Colonic mucosa (tissue), 4 donors: Measurements from ENCODE around the gene MGAT4A. TPM values are rescaled to one million over a fixed set of nuclear protein-coding genes. Genes with fewer than 3 reads are reported as not detected.

Source experiments
- DNase-seq: peaks from one replicate; pipeline ENCODE4 v3.0.0-alpha.2; 2020
- H3K27ac ChIP-seq: fragments of 200-600 bp; one replicate; pipeline ENCODE4 v1.8.0; 2021
- H3K27me3 ChIP-seq: fragments of 200-600 bp; one replicate; pipeline ENCODE4 v1.8.0; 2021
- H3K36me3 ChIP-seq: fragments of 200-600 bp; one replicate; pipeline ENCODE4 v1.8.0; 2021
- H3K4me1 ChIP-seq: fragments of 200-600 bp; one replicate; pipeline ENCODE4 v1.8.0; 2021; ENCODE audit warnings: mild to moderate bottlenecking
- H3K4me3 ChIP-seq: fragments of 200-600 bp; one replicate; pipeline ENCODE4 v1.8.0; 2021
- H3K9ac ChIP-seq, 2 donors: one replicate each; pipeline ENCODE4 v1.7.0; 2013; ENCODE audit warnings: control low read depth in 2 of 2, low read depth in 2 of 2, low read length in 2 of 2
- H3K9me3 ChIP-seq: fragments of 200-600 bp; one replicate; pipeline ENCODE4 v1.8.0; 2021
- intact Hi-C: fragments of 100-400 bp; cut with DNase I; formaldehyde crosslinking; loops from one replicate; pipeline ENCODE4 v1.14.1; 2022
- total RNA-seq, 2 donors: library from RNA; stranded (reverse); fragmentation: NEBNext Ultra II Directional in 1 of 2; extraction: Animal tissue kit (Norgen Biotek cat#: 25700) in 1 of 2; gene quantifications; one replicate each; pipeline ENCODE4 v1.2.1, GENCODE V29; 2021
- TF ChIP-seq, protein P1 (sequence below): fragments of 200-600 bp; IDR thresholded peaks from one replicate; pipeline ENCODE4 v1.8.0; 2022; ENCODE audit warnings: antibody characterized with exemption, mild to moderate bottlenecking
- donor health status: healthy.
- donor health status: DM: no; HTN: no; CAD: no.
- donor health status: DM: no; HTN: no; CAD: no.

Gene MGAT4A
- total RNA-seq, 2 donors from 2014 or later: 103 to 125 TPM

- DNase-seq: no peak
- no peaks in the 10 kb centered on the region for H3K36me3 ChIP-seq
- H3K27me3 ChIP-seq: no peaks in the 10 kb centered on the region
- H3K9me3 ChIP-seq: no peaks in the 10 kb centered on the region
- H3K9ac ChIP-seq: no peak overlapping the region
- H3K27ac ChIP-seq: no peak overlapping the region
- H3K4me3 ChIP-seq: no peak overlapping the region
- H3K4me1 ChIP-seq: peaks cover 26% of the 10 kb centered on the region
- intact Hi-C loops: no loop called here
- TF ChIP-seq, protein P1, sequence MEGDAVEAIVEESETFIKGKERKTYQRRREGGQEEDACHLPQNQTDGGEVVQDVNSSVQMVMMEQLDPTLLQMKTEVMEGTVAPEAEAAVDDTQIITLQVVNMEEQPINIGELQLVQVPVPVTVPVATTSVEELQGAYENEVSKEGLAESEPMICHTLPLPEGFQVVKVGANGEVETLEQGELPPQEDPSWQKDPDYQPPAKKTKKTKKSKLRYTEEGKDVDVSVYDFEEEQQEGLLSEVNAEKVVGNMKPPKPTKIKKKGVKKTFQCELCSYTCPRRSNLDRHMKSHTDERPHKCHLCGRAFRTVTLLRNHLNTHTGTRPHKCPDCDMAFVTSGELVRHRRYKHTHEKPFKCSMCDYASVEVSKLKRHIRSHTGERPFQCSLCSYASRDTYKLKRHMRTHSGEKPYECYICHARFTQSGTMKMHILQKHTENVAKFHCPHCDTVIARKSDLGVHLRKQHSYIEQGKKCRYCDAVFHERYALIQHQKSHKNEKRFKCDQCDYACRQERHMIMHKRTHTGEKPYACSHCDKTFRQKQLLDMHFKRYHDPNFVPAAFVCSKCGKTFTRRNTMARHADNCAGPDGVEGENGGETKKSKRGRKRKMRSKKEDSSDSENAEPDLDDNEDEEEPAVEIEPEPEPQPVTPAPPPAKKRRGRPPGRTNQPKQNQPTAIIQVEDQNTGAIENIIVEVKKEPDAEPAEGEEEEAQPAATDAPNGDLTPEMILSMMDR: no peak
Measured at GRCh38 chr2:98706591-98706990, 24.3 kb downstream of the MGAT4A start.

DNA sequence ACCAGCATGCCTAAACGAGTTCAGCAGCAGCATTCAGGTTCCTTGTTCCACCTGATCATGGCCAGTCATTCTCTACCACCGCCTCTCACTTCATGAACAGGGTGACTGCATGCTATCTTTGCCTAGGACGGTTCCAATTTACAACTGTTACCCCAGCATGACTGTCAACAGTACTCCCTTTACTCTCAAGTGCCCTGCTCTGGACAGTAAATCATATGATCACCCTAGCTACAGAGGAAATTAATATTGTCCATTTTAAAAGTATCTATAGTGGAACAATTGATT is 25.7 kb downstream of the MGAT4A start:
- H3K9ac ChIP-seq: peak overlapping the region in 1 of 2 donors; percentile 38
- TF ChIP-seq, protein P1: no peak
- H3K36me3 ChIP-seq: no peaks in the 10 kb centered on the region
- H3K4me3 ChIP-seq: no peak overlapping the region
- no peaks in the 10 kb centered on the region for H3K27me3 ChIP-seq
- peaks cover 33% of the 10 kb centered on the region for H3K4me1 ChIP-seq
- intact Hi-C loops: no loop called here
- no peak for DNase-seq
- H3K27ac ChIP-seq: peak overlapping the region; percentile 75
- H3K9me3 ChIP-seq: no peaks in the 10 kb centered on the region

DNA sequence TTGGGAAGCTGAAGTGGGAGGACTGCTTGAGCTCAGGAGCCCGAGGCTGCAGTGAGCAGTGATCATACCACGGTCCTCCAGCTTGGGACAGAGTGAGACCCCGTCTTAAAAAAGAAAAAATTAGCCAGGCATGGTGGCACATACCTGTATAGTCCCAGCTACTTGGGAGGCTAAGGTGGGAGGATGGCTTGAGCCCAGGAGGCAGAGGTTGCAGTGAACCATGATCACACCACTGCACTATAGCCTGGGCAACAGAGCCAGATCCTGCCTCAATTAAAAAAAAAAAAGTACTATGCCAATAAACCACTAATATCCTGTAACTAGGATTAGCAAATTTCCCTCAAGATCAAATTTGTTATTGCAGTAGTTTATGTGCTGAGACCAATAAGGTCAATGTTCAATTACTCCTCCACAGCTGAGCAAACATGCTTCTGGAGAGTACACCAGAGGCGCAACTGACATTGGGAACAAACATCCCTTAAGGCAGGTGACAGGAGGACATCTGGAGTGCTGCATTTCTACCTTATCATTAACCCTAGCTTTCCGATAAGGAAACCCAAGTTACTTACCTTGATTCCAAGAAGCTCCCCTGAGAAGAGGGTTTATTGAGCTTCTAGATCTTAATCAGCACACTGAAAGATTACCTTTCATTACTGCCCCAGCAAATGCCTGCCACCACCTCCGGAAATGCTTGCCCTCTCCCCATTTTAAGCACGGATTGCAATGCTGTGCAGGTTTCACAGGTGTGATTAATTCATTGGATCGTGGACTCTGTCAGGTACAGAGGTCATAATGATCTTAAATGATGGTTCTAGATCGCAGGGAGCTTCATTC is 26.2 kb downstream of the MGAT4A start:
- H3K27ac ChIP-seq: peak overlapping the region; percentile 75
- intact Hi-C loops: no loop called here
- H3K4me3 ChIP-seq: no peak overlapping the region
- H3K9me3 ChIP-seq: no peaks in the 10 kb centered on the region
- DNase-seq: peak; percentile 75
- no peaks in the 10 kb centered on the region for H3K27me3 ChIP-seq
- H3K4me1 ChIP-seq: peaks cover 36% of the 10 kb centered on the region
- TF ChIP-seq, protein P1: no peak
- no peaks in the 10 kb centered on the region for H3K36me3 ChIP-seq
- H3K9ac ChIP-seq: peak overlapping the region in 1 of 2 donors; percentile 38

DNA sequence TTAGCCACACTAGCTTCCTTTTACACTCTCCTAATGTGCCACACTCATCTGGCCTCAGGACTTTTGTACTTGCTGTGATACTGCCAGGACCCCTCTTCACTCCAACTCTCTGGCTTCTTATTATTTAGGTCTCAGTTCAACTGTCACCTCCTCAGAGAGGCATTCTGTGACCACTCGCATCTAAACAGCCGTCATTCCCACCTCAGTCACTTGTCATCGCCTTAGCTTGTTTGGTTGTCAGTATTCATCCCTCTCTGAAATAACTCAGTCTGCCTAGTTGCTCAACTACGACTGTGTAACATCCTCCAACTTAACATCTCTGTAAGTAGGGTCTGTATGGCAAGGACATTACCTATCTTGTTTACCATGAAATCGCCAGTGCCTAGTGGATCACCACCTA is 27.2 kb downstream of the MGAT4A start:
- Histone ChIP-seq H3K4me3 (no peak overlapping the region), H3K9me3 (no peaks in the 10 kb centered on the region), H3K36me3 (no peaks in the 10 kb centered on the region), H3K9ac (peak overlapping the region in 1 of 2 donors; percentile 72), H3K4me1 (peaks cover 43% of the 10 kb centered on the region), H3K27ac (peak overlapping the region; percentile 75), H3K27me3 (no peaks in the 10 kb centered on the region)
- intact Hi-C loops: no loop called here
- TF ChIP-seq, protein P1: no peak
- DNase-seq: no peak

DNA sequence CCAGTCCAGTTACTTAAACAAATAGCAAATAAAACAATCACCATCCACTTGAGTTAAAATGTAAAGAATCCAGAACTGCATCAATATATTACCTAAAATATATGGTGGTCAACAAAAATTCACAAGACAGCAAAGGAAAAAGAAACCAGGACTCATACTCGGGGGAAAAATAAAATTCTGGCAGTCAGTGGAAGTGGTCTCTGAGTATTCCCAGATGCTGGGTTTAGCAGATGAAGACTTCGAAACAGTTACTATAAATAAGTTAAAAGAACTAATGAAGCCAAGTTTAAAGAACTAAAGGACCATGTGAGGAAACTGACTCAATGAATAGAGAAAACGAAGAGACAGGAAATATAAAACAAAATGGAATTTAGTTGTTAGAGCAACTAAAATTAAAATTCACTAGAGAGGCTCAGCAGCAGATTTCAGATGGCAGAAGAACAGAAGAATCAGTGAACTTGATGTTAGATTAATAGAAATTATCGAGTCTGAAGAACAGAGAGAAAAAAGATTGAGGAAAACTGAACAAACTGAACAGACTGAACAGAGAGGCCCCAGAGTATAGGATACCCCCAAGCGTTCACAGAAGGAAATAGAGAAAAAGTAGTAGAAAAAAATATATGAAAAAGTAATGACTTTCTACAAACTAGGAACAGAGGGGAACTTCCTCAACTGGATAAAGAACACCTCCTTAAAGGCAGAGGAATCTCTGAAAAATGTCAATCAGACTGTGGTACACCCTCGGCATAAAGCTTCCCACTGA is 27.9 kb downstream of the MGAT4A start:
- Histone ChIP-seq H3K9me3 (no peaks in the 10 kb centered on the region), H3K4me3 (no peak overlapping the region), H3K27ac (peak overlapping the region; percentile 75), H3K27me3 (no peaks in the 10 kb centered on the region), H3K9ac (peak overlapping the region in 1 of 2 donors; percentile 72), H3K4me1 (peaks cover 43% of the 10 kb centered on the region), H3K36me3 (no peaks in the 10 kb centered on the region)
- no peak for DNase-seq
- intact Hi-C loops: no loop called here
- TF ChIP-seq, protein P1: no peak
